ENCODE data around the gene TOX3. TPM values are rescaled to one million over a fixed set of nuclear protein-coding genes. Genes with fewer than 3 reads are reported as not detected.

The TOX3 gene
- total and polyA plus RNA-seq, 10 of the 15 experiments (the other 5 are each of a cell fraction or from before 2014, with no cell fraction given): not detected

- Histone ChIP-seq H4K20me1 (ENCODE audit: control insufficient read depth, insufficient read depth) (no peaks in the 10 kb centered on the region), H3K9ac (ENCODE audit: control insufficient read depth, insufficient read depth, low read length) (no peak overlapping the region), H3K36me3 (ENCODE audit: control insufficient read depth in 2 of 2, insufficient read depth in 2 of 2, low read length in 1 of 2) (no peaks in the 10 kb centered on the region), H3K27ac (ENCODE audit: control insufficient read depth, insufficient read depth) (no peak overlapping the region), H3K4me3 (no peak overlapping the region), H2AFZ (ENCODE audit: control insufficient read depth, low read depth, low read length) (no peak overlapping the region), H3K9me3 (replicated peaks; ENCODE audit: control insufficient read depth, insufficient read depth, low read length) (no peaks in the 10 kb centered on the region), H3K4me2 (ENCODE audit: control insufficient read depth, insufficient read depth) (no peak overlapping the region), H3K79me2 (ENCODE audit: control insufficient read depth, insufficient read depth, low read length) (no peaks in the 10 kb centered on the region), H3K27me3 (replicated peaks in 1 of 2; ENCODE audit: control insufficient read depth in 2 of 2, insufficient read depth in 2 of 2, low read length in 1 of 2) (no peaks in the 10 kb centered on the region), H3K4me1 (ENCODE audit: control insufficient read depth, insufficient read depth, low read length) (no peaks in the 10 kb centered on the region)
- ChIA-PET RAD21 (ENCODE audit: unreplicated experiment) (no interaction called here), CTCF (no interaction called here), POLR2A (no interaction called here), SMC1A (ENCODE audit: uncharacterized antibody, unreplicated experiment) (no interaction called here)
- BruUV-seq (replicated peaks): no TSS peak
- TF ChIP-seq NRF1 (conservative IDR thresholded peaks at IDR 0.05; ENCODE audit: low read depth, low read length) (no peak), EGR1 (IDR thresholded peaks at IDR 0.05; ENCODE audit: borderline replicate concordance in 1 of 2, low read depth in 2 of 2, low read length in 2 of 2) (no peak), TCF3 (IDR thresholded peaks at IDR 0.05; ENCODE audit: borderline replicate concordance, insufficient read depth, low read depth, low read length) (no peak), MTA3 (IDR thresholded peaks at IDR 0.05; ENCODE audit: borderline replicate concordance, low read length) (no peak), SMARCA5 (IDR thresholded peaks at IDR 0.05) (no peak), ZNF592 (IDR thresholded peaks at IDR 0.05) (no peak), SIX5 (IDR thresholded peaks at IDR 0.05; ENCODE audit: low read depth, low read length, severe bottlenecking) (no peak), RBBP5 (conservative IDR thresholded peaks at IDR 0.05) (no peak), ZNF274 (IDR thresholded peaks at IDR 0.05; ENCODE audit: insufficient read depth, insufficient read length) (no peak)
- TF ChIP-seq, protein P1, sequence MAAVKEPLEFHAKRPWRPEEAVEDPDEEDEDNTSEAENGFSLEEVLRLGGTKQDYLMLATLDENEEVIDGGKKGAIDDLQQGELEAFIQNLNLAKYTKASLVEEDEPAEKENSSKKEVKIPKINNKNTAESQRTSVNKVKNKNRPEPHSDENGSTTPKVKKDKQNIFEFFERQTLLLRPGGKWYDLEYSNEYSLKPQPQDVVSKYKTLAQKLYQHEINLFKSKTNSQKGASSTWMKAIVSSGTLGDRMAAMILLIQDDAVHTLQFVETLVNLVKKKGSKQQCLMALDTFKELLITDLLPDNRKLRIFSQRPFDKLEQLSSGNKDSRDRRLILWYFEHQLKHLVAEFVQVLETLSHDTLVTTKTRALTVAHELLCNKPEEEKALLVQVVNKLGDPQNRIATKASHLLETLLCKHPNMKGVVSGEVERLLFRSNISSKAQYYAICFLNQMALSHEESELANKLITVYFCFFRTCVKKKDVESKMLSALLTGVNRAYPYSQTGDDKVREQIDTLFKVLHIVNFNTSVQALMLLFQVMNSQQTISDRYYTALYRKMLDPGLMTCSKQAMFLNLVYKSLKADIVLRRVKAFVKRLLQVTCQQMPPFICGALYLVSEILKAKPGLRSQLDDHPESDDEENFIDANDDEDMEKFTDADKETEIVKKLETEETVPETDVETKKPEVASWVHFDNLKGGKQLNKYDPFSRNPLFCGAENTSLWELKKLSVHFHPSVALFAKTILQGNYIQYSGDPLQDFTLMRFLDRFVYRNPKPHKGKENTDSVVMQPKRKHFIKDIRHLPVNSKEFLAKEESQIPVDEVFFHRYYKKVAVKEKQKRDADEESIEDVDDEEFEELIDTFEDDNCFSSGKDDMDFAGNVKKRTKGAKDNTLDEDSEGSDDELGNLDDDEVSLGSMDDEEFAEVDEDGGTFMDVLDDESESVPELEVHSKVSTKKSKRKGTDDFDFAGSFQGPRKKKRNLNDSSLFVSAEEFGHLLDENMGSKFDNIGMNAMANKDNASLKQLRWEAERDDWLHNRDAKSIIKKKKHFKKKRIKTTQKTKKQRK (IDR thresholded peaks at IDR 0.05; ENCODE audit: low read depth, low read length): no peak
- TF ChIP-seq, protein P2, sequence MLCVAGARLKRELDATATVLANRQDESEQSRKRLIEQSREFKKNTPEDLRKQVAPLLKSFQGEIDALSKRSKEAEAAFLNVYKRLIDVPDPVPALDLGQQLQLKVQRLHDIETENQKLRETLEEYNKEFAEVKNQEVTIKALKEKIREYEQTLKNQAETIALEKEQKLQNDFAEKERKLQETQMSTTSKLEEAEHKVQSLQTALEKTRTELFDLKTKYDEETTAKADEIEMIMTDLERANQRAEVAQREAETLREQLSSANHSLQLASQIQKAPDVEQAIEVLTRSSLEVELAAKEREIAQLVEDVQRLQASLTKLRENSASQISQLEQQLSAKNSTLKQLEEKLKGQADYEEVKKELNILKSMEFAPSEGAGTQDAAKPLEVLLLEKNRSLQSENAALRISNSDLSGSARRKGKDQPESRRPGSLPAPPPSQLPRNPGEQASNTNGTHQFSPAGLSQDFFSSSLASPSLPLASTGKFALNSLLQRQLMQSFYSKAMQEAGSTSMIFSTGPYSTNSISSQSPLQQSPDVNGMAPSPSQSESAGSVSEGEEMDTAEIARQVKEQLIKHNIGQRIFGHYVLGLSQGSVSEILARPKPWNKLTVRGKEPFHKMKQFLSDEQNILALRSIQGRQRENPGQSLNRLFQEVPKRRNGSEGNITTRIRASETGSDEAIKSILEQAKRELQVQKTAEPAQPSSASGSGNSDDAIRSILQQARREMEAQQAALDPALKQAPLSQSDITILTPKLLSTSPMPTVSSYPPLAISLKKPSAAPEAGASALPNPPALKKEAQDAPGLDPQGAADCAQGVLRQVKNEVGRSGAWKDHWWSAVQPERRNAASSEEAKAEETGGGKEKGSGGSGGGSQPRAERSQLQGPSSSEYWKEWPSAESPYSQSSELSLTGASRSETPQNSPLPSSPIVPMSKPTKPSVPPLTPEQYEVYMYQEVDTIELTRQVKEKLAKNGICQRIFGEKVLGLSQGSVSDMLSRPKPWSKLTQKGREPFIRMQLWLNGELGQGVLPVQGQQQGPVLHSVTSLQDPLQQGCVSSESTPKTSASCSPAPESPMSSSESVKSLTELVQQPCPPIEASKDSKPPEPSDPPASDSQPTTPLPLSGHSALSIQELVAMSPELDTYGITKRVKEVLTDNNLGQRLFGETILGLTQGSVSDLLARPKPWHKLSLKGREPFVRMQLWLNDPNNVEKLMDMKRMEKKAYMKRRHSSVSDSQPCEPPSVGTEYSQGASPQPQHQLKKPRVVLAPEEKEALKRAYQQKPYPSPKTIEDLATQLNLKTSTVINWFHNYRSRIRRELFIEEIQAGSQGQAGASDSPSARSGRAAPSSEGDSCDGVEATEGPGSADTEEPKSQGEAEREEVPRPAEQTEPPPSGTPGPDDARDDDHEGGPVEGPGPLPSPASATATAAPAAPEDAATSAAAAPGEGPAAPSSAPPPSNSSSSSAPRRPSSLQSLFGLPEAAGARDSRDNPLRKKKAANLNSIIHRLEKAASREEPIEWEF (IDR thresholded peaks at IDR 0.05; ENCODE audit: insufficient replicate concordance, low read depth, low read length): no peak
- no peak for FAIRE-seq
- no peak for DNase-seq (ENCODE audit: low read depth, low spot score)
- intact Hi-C loops (cut with micrococcal nuclease; ENCODE audit: unreplicated experiment): no loop called here
- no peak for ATAC-seq
- in situ Hi-C loops (cut with MboI): no loop called here
- 0% methylated on average over 3 of the region's 3 CpGs for WGBS (ENCODE audit: insufficient coverage, insufficient replicate concordance, low lambda C conversion rate, missing lambda C conversion rate)
Measured at GRCh38 chr16:52393448-52393847, 153.5 kb downstream of the TOX3 start.
